H9 (cell line): Measurements from ENCODE around the gene RGL1. TPM values are rescaled to one million over a fixed set of nuclear protein-coding genes. Genes with fewer than 3 reads are reported as not detected.

ENCODE experiments used
- DNase-seq: peaks from one replicate; pipeline ENCODE4 v3.0.0-alpha.2; 2017
- H2AFZ ChIP-seq: one replicate; pipeline ENCODE4 v1.6.1; 2013; ENCODE audit warnings: mild to moderate bottlenecking, low read length, control low read depth, moderate library complexity
- H2AK5ac ChIP-seq: 2 replicates; pipeline ENCODE4 v1.6.1; 2013; ENCODE audit warnings: low read length, control low read depth, mixed read lengths; ENCODE audit not compliant: insufficient read length
- H2BK120ac ChIP-seq: one replicate; pipeline ENCODE4 v1.6.1; 2013; ENCODE audit warnings: low read depth, mild to moderate bottlenecking, low read length, control low read depth, inconsistent platforms; ENCODE audit not compliant: poor library complexity, severe bottlenecking
- H2BK12ac ChIP-seq: 2 replicates; pipeline ENCODE4 v1.6.1; 2013; ENCODE audit warnings: low read length, control low read depth, mixed read lengths, low read depth; ENCODE audit not compliant: insufficient read length
- H2BK15ac ChIP-seq: 2 replicates; pipeline ENCODE4 v1.6.1; 2013; ENCODE audit warnings: low read depth, low read length, control low read depth
- H2BK20ac ChIP-seq: one replicate; pipeline ENCODE4 v1.6.1; 2013; ENCODE audit warnings: low read depth, mild to moderate bottlenecking, low read length, control low read depth, inconsistent platforms; ENCODE audit not compliant: poor library complexity, severe bottlenecking
- H2BK5ac ChIP-seq: 2 replicates; pipeline ENCODE4 v1.6.1; 2013; ENCODE audit warnings: low read length, control low read depth, mixed read lengths; ENCODE audit not compliant: insufficient read length
- H3K14ac ChIP-seq: 2 replicates; pipeline ENCODE4 v1.6.1; 2013; ENCODE audit warnings: low read length, control low read depth; ENCODE audit not compliant: insufficient read depth
- H3K18ac ChIP-seq: 2 replicates; pipeline ENCODE4 v1.6.1; 2013; ENCODE audit warnings: low read depth, mild to moderate bottlenecking, mixed read lengths, low read length, control low read depth; ENCODE audit not compliant: insufficient read length
- H3K23ac ChIP-seq: 2 replicates; pipeline ENCODE4 v1.6.1; 2013; ENCODE audit warnings: low read length, control low read depth, mixed read lengths, low read depth; ENCODE audit not compliant: insufficient read length
- H3K23me2 ChIP-seq: 2 replicates; pipeline ENCODE4 v1.6.1; 2013; ENCODE audit warnings: low read depth, mild to moderate bottlenecking, mixed read lengths, low read length, control low read depth; ENCODE audit not compliant: insufficient read length, poor library complexity, severe bottlenecking
- H3K27ac ChIP-seq: 2 replicates; pipeline ENCODE4 v1.5.1; 2013; ENCODE audit warnings: low read length, control low read depth, mixed read lengths, low read depth; ENCODE audit not compliant: insufficient read length
- H3K27me3 ChIP-seq: 2 replicates; pipeline ENCODE4 v1.6.1; 2013; ENCODE audit warnings: low read length, control low read depth, inconsistent platforms; ENCODE audit not compliant: insufficient read depth
- H3K4ac ChIP-seq: 2 replicates; pipeline ENCODE4 v1.6.1; 2013; ENCODE audit warnings: low read depth, mild to moderate bottlenecking, control low read depth, inconsistent platforms, low read length, moderate library complexity
- H3K4me1 ChIP-seq: 2 replicates; pipeline ENCODE4 v1.6.1; 2013; ENCODE audit warnings: low read length, control low read depth, inconsistent platforms; ENCODE audit not compliant: insufficient read depth
- H3K4me2 ChIP-seq: 2 replicates; pipeline ENCODE4 v1.6.1; 2013; ENCODE audit warnings: low read length, control low read depth, mixed read lengths; ENCODE audit not compliant: insufficient read length, insufficient read depth
- H3K56ac ChIP-seq: 2 replicates; pipeline ENCODE4 v1.6.1; 2013; ENCODE audit warnings: low read depth, mild to moderate bottlenecking, mixed read lengths, low read length, control low read depth; ENCODE audit not compliant: insufficient read length
- H3K79me1 ChIP-seq: 2 replicates; pipeline ENCODE4 v1.6.1; 2013; ENCODE audit warnings: low read depth, mild to moderate bottlenecking, moderate library complexity, low read length, control low read depth, inconsistent platforms; ENCODE audit not compliant: insufficient read depth, poor library complexity, severe bottlenecking
- H3K79me2 ChIP-seq: 2 replicates; pipeline ENCODE4 v1.6.1; 2013; ENCODE audit warnings: low read length, control low read depth, inconsistent platforms; ENCODE audit not compliant: insufficient read depth
- H3K9ac ChIP-seq: 2 replicates; pipeline ENCODE4 v1.6.1; 2013; ENCODE audit warnings: low read length, control low read depth, mixed read lengths; ENCODE audit not compliant: insufficient read length; ENCODE audit errors: extremely low read depth
- H3K9me3 ChIP-seq: one replicate; pipeline ENCODE4 v1.6.1; 2013; ENCODE audit warnings: low read depth, low read length, inconsistent platforms; ENCODE audit not compliant: control insufficient read depth
- H3T11ph ChIP-seq: one replicate; pipeline ENCODE4 v1.6.1; 2013; ENCODE audit warnings: mild to moderate bottlenecking, low read length, control low read depth, inconsistent platforms
- H4K20me1 ChIP-seq: one replicate; pipeline ENCODE4 v1.6.1; 2013; ENCODE audit not compliant: control insufficient read depth, insufficient read length, insufficient read depth
- H4K5ac ChIP-seq: 2 replicates; pipeline ENCODE4 v1.6.1; 2013; ENCODE audit warnings: low read depth, mild to moderate bottlenecking, mixed read lengths, low read length, control low read depth; ENCODE audit not compliant: insufficient read length
- H4K8ac ChIP-seq: replicated peaks from 2 replicates; pipeline ENCODE4 v1.6.1; 2013; ENCODE audit warnings: low read length, control low read depth, mixed read lengths, low read depth; ENCODE audit not compliant: insufficient read length
- H4K91ac ChIP-seq: 2 replicates; pipeline ENCODE4 v1.6.1; 2013; ENCODE audit warnings: low read depth, mild to moderate bottlenecking, moderate library complexity, mixed read lengths, low read length, control low read depth; ENCODE audit not compliant: insufficient read length
- H3K27ac Mint-ChIP-seq, 3 experiments: 2 replicates in 2 of 3; 3 replicates in 1 of 3; pipeline ENCODE4 v1.8.0; 2020 to 2021; ENCODE audit warnings: mixed read lengths in 3 of 3, mild to moderate bottlenecking in 1 of 3, moderate library complexity in 1 of 3
- H3K27me3 Mint-ChIP-seq: 2 replicates; pipeline ENCODE4 v1.8.0; 2021; ENCODE audit warnings: low read depth, mild to moderate bottlenecking, moderate library complexity, mixed read lengths
- H3K36me3 Mint-ChIP-seq, 3 experiments: 2 replicates in 2 of 3; 3 replicates in 1 of 3; pipeline ENCODE4 v1.8.0; 2020 to 2021; ENCODE audit warnings: low read depth in 3 of 3, mixed read lengths in 3 of 3; ENCODE audit not compliant: insufficient read depth in 1 of 3
- H3K4me1 Mint-ChIP-seq, 2 experiments: 2 replicates each; pipeline ENCODE4 v1.8.0; 2020; ENCODE audit warnings: mixed read lengths in 2 of 2
- H3K4me3 Mint-ChIP-seq, 2 experiments: 2 replicates in 1 of 2; 3 replicates in 1 of 2; pipeline ENCODE4 v1.8.0; 2020 to 2021; ENCODE audit warnings: mild to moderate bottlenecking in 2 of 2, mixed read lengths in 2 of 2, moderate library complexity in 1 of 2
- H3K9me3 Mint-ChIP-seq, 2 experiments: 2 replicates in 1 of 2; 3 replicates in 1 of 2; pipeline ENCODE4 v1.8.0; 2020; ENCODE audit warnings: mild to moderate bottlenecking in 2 of 2, mixed read lengths in 2 of 2, moderate library complexity in 1 of 2
- WGBS: extraction: QIAGEN DNeasy Blood & Tissue Kit; methylation state at CpG from one replicate; pipeline ENCODE4 v1.1.7; 2013; ENCODE audit warnings: missing lambda C conversion rate, low lambda C conversion rate, mixed read lengths; ENCODE audit not compliant: insufficient read length; ENCODE audit errors: extremely low coverage; 5-methylcytosine and 5-hydroxymethylcytosine counted together
- total RNA-seq: library from RNA; stranded (reverse); gene quantifications from 2 replicates; pipeline ENCODE4 v1.2.1, GENCODE V29; 2021
- TF ChIP-seq, protein P1 (sequence below): fragments of 200-600 bp; sonication (generic); conservative IDR thresholded peaks from 3 replicates; pipeline ENCODE4 v1.8.0; 2021; ENCODE audit warnings: antibody characterized with exemption, mild to moderate bottlenecking

Gene RGL1
- total RNA-seq, 1 experiment from 2014 or later: 1.4 TPM

DNA sequence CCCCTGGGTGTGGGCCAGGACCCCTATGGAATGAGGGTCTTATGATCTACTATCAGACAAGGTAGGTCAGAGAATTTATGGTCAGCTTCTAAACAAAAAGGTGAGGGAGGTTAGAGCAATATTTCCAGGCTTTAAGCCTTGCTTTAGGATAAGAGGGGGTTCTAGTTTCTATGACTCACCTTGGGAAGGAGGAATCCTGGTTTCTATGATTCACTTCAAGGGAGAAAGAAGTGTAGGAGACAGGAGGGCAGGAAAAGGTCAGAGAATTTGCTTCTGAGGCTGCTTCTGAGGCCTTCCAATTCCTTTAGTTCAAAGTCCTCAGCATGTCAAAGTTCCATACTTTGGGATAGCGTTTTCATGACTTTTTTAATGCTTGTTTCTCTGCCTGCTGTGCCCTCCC, 35.2 kb downstream of the RGL1 start:
- DNase-seq: no peak
- Histone ChIP-seq H3K79me1 (no peaks in the 10 kb centered on the region), H3K14ac (no peak overlapping the region), H4K8ac (no peak overlapping the region), H2BK15ac (no peak overlapping the region), H4K5ac (no peak overlapping the region), H3K56ac (no peak overlapping the region), H3K4me2 (no peak overlapping the region), H4K20me1 (no peaks in the 10 kb centered on the region), H2BK5ac (no peak overlapping the region), H3K23ac (no peak overlapping the region), H3T11ph (no peak overlapping the region), H3K4ac (no peak overlapping the region), H2BK12ac (no peak overlapping the region), H2AFZ (no peak overlapping the region), H3K27me3 (no peaks in the 10 kb centered on the region), H3K79me2 (no peaks in the 10 kb centered on the region), H4K91ac (no peak overlapping the region), H3K18ac (no peak overlapping the region), H2BK20ac (no peak overlapping the region), H3K9ac (no peak overlapping the region), H3K23me2 (no peaks in the 10 kb centered on the region), H2AK5ac (no peak overlapping the region), H3K9me3 (no peaks in the 10 kb centered on the region), H3K27ac (no peak overlapping the region), H2BK120ac (no peak overlapping the region), H3K4me1 (no peaks in the 10 kb centered on the region)
- no peaks in the 10 kb centered on the region for H3K36me3 Mint-ChIP-seq
- TF ChIP-seq, protein P1, sequence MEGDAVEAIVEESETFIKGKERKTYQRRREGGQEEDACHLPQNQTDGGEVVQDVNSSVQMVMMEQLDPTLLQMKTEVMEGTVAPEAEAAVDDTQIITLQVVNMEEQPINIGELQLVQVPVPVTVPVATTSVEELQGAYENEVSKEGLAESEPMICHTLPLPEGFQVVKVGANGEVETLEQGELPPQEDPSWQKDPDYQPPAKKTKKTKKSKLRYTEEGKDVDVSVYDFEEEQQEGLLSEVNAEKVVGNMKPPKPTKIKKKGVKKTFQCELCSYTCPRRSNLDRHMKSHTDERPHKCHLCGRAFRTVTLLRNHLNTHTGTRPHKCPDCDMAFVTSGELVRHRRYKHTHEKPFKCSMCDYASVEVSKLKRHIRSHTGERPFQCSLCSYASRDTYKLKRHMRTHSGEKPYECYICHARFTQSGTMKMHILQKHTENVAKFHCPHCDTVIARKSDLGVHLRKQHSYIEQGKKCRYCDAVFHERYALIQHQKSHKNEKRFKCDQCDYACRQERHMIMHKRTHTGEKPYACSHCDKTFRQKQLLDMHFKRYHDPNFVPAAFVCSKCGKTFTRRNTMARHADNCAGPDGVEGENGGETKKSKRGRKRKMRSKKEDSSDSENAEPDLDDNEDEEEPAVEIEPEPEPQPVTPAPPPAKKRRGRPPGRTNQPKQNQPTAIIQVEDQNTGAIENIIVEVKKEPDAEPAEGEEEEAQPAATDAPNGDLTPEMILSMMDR: no peak
- H3K4me3 Mint-ChIP-seq: no peak overlapping the region
- no peak overlapping the region for H3K27ac Mint-ChIP-seq
- no CpG with 5 or more reads among the region's 1 CpG for WGBS
- H3K4me1 Mint-ChIP-seq: peaks cover 9 to 14% of the 10 kb centered on the region in 2 experiments; a peak in 3 of 4 replicates
- H3K27me3 Mint-ChIP-seq: no peaks in the 10 kb centered on the region
- no peaks in the 10 kb centered on the region for H3K9me3 Mint-ChIP-seq
